Measurements from ENCODE around the gene CILP2. TPM values are rescaled to one million over a fixed set of nuclear protein-coding genes. Genes with fewer than 3 reads are reported as not detected.

Gene CILP2
- total and polyA plus RNA-seq, 2 of the 8 experiments (the other 6 are each of a cell fraction or from before 2014, with no cell fraction given) = 4.4 to 5.8 TPM

DNA sequence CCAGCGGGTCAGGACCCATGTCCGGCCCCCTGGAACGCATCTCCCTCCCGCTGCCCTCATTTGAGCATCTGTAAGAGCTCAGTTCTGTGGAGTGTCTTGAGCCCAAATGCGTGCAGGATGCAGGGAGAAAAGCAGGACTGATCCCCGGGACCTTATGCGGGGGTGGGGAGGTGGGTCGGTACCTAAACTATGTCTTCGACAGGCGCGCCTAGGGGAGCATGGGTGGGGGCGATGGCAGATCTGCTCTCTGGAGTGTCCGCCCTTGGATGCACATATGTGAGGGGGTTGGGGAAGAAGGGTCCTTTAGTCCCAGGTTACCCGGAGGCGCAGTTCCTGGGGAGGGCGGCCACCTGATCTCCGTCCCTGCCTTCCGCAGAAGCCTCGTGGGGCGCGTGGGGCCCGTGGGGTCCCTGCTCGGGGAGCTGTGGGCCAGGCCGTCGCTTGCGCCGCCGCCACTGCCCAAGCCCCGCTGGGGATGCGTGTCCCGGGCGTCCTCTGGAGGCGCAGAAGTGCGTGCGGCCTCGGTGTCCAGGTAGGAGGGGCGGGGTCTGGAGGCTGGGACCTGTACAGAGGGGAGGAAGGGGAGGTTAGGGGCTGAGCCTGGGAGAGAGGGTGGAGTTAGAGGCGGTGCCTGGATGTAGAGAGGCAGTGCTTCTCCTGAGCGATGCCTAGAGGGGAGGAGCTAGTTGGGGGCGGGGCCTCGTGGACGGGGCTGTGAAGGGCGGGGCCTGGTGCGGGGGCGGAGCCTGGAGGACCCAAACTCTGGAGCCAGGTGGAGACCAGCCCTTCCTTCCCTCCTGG is 2.9 kb downstream of the CILP2 start:
- H2BK20ac ChIP-seq (ENCODE audit: low read length) = no peak overlapping the region
- peak; percentile 94 to 98 for DNase-seq (ENCODE audit: low read depth in 1 of 2, low spot score in 2 of 2)
- no peak overlapping the region for H3K4ac ChIP-seq (replicated peaks; ENCODE audit: insufficient read length, low read depth, low read length)
- peaks cover 0 to 4% of the 10 kb centered on the region in 2 experiments; a peak in 1 of 4 replicates for H3K9me3 ChIP-seq (ENCODE audit: insufficient read depth in 2 of 2, low read depth in 1 of 2, low read length in 1 of 2)
- H4K8ac ChIP-seq (ENCODE audit: extremely low read depth, insufficient read depth, low read length) = peak overlapping the region; percentile 2; the same call in 1 of the 2 replicates
- no peak overlapping the region for H2AK5ac ChIP-seq (ENCODE audit: low read depth, low read length)
- H2BK5ac ChIP-seq (ENCODE audit: low read depth, low read length) = no peak overlapping the region
- no peak overlapping the region for H3K18ac ChIP-seq (ENCODE audit: extremely low read depth, low read length)
- 28% methylated on average over 25 of the region's 45 CpGs; no CpG with 5 or more reads in 1 of the 2 experiments for WGBS, 2 experiments (ENCODE audit: extremely low coverage in 1 of 2, insufficient coverage in 1 of 2, insufficient read length in 1 of 2, insufficient replicate concordance in 2 of 2, low coverage in 1 of 2, low lambda C conversion rate in 2 of 2, missing lambda C conversion rate in 1 of 2)
- H3K79me2 ChIP-seq (ENCODE audit: control insufficient read depth in 1 of 2, insufficient read depth in 2 of 2, low read length in 2 of 2) = no peaks in the 10 kb centered on the region
- peak overlapping the region; percentile 52 to 66 for H3K4me2 ChIP-seq (ENCODE audit: insufficient read depth in 1 of 2, low read depth in 2 of 2, low read length in 2 of 2)
- H3K36me3 ChIP-seq (ENCODE audit: control insufficient read depth in 2 of 4, insufficient read depth in 4 of 4, low read length in 3 of 4) = no peaks in the 10 kb centered on the region
- H3K27ac ChIP-seq (ENCODE audit: low read depth, low read length) = no peak overlapping the region
- H3K56ac ChIP-seq (replicated peaks; ENCODE audit: insufficient read length, low read depth, low read length) = no peak overlapping the region
- no peak overlapping the region for H2AFZ ChIP-seq (ENCODE audit: low read length)
- peaks cover 0 to 8% (median 3%) of the 10 kb centered on the region in 4 experiments; a peak in 3 of 7 replicates for H3K4me1 ChIP-seq (replicated peaks in 1 of 4; ENCODE audit: control insufficient read depth in 3 of 4, insufficient read depth in 4 of 4, low read length in 3 of 4)
- no peaks in the 10 kb centered on the region for H3K79me1 ChIP-seq (ENCODE audit: low read depth, low read length)
- H3K4me3 ChIP-seq (ENCODE audit: extremely low read depth in 1 of 4, insufficient read depth in 2 of 4, low read depth in 3 of 4, low read length in 4 of 4) = peak overlapping the region; percentile 3 to 55 (median 46); a peak in 7 of 8 replicates
- peak; percentile 36 for FAIRE-seq
- H3K23ac ChIP-seq (ENCODE audit: insufficient read length) = no peak overlapping the region
- ChIA-PET CTCF (ENCODE audit: partially characterized antibody) (interaction anchor here (0.6 to 8.2 kb wide), 10 partner anchors 8 to 459 kb away, joined by 3 to 104 read pairs (median 4); partner anchors contain the start of genes NDUFA13 and YJEFN3), POLR2A (ENCODE audit: partially characterized antibody) (interaction anchor here (0.6 to 1.6 kb wide), 8 partner anchors 9 to 109 kb away, joined by 3 to 6 read pairs (median 4); partner anchors contain the start of genes LPAR2, NDUFA13 and TSSK6)
- no peak overlapping the region for H3K14ac ChIP-seq (ENCODE audit: insufficient read length)
- H4K5ac ChIP-seq (ENCODE audit: insufficient read length, low read depth, low read length) = no peak overlapping the region
- peak overlapping the region; percentile 27; the same call in 1 of the 2 replicates for H2BK12ac ChIP-seq (ENCODE audit: low read depth, low read length)
- H2BK120ac ChIP-seq (replicated peaks; ENCODE audit: low read depth, low read length) = no peak overlapping the region
- peaks cover 3% of the 10 kb centered on the region in 2 experiments for H4K20me1 ChIP-seq (replicated peaks in 1 of 2; ENCODE audit: control insufficient read depth in 1 of 2, insufficient read depth in 2 of 2, low read length in 2 of 2)
- no peak overlapping the region for H4K91ac ChIP-seq (replicated peaks; ENCODE audit: insufficient read length, low read length)
- 0 out of 7 replicates have a peak overlapping the region, but pooled peaks of 2 of the 4 experiments have one; percentile 8 to 30 for H3K9ac ChIP-seq (replicated peaks in 1 of 4; ENCODE audit: extremely low read depth in 1 of 4, low read depth in 3 of 4, low read length in 3 of 4)
- H3K23me2 ChIP-seq (ENCODE audit: low read depth, low read length) = peaks cover 9% of the 10 kb centered on the region; the same call in 1 of the 2 replicates
- no peak overlapping the region for H2BK15ac ChIP-seq (ENCODE audit: low read length)
- peaks cover 6 to 26% (median 20%) of the 10 kb centered on the region in 4 experiments for H3K27me3 ChIP-seq (replicated peaks in 1 of 4; ENCODE audit: control insufficient read depth in 3 of 4, extremely low read depth in 1 of 4, insufficient read depth in 3 of 4, low read length in 3 of 4)
- TF ChIP-seq, protein P1, sequence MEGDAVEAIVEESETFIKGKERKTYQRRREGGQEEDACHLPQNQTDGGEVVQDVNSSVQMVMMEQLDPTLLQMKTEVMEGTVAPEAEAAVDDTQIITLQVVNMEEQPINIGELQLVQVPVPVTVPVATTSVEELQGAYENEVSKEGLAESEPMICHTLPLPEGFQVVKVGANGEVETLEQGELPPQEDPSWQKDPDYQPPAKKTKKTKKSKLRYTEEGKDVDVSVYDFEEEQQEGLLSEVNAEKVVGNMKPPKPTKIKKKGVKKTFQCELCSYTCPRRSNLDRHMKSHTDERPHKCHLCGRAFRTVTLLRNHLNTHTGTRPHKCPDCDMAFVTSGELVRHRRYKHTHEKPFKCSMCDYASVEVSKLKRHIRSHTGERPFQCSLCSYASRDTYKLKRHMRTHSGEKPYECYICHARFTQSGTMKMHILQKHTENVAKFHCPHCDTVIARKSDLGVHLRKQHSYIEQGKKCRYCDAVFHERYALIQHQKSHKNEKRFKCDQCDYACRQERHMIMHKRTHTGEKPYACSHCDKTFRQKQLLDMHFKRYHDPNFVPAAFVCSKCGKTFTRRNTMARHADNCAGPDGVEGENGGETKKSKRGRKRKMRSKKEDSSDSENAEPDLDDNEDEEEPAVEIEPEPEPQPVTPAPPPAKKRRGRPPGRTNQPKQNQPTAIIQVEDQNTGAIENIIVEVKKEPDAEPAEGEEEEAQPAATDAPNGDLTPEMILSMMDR (IDR thresholded peaks at IDR 0.05; ENCODE audit: control extremely low read depth in 1 of 3, insufficient read depth in 1 of 3, low read depth in 1 of 3, low read length in 3 of 3) = peak; percentile 11 to 36 (median 20); a peak in 3 of 4 replicates
- no peak for TF ChIP-seq SP4 (IDR thresholded peaks at IDR 0.05; ENCODE audit: low read length)
- TF ChIP-seq SIN3A (conservative IDR thresholded peaks at IDR 0.05 in 1 of 2, IDR thresholded peaks at IDR 0.05 in 1 of 2; ENCODE audit: low read depth in 1 of 2, low read length in 2 of 2) = no peak
- TF ChIP-seq NANOG (IDR thresholded peaks at IDR 0.05; ENCODE audit: insufficient read depth, low read depth, low read length, poor library complexity, severe bottlenecking) = no peak
- no peak for TF ChIP-seq SRF (IDR thresholded peaks at IDR 0.05; ENCODE audit: low read depth, low read length)
- 0 out of 2 replicates have a peak, but pooled peaks have one; percentile 37 for TF ChIP-seq PHF8 (conservative IDR thresholded peaks at IDR 0.05; ENCODE audit: low read depth, low read length)
- TF ChIP-seq EGR1 (IDR thresholded peaks at IDR 0.05; ENCODE audit: borderline replicate concordance, low read depth, low read length) = peak; percentile 70; the same call in 1 of the 2 replicates

Data from H1 (cell line).